Measurements from ENCODE around the gene NUDCD3.

Gene NUDCD3

DNA sequence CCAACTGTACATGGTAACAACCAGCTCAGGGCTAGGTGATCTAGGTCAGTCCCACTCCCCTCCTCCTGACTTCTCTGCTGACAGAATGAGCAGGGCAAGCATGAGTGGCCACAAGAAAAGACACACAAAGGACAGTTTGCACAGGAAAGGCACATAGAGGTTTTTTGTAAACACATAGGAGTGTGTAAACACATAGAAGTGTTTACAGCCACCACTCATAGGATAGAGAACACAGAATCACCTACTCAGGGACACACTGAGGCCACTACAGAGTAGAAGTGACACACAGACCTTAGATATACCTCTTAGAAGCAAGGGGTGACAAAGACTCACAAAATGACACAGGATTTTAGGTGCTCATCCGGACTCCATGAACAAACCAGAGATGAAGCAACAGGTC, 19.0 kb downstream of the NUDCD3 start:
- Histone ChIP-seq H3K4me3 (ENCODE audit: low read length) (no peak overlapping the region), H3K4me1 (ENCODE audit: control insufficient read depth, low read length) (peaks cover 74% of the 10 kb centered on the region), H3K9me3 (ENCODE audit: control insufficient read depth, insufficient read depth, low read length) (no peaks in the 10 kb centered on the region), H3K27me3 (ENCODE audit: control insufficient read depth, low read length) (no peaks in the 10 kb centered on the region), H3K36me3 (ENCODE audit: control insufficient read depth, low read length) (peaks cover 94% of the 10 kb centered on the region), H3K9me2 (replicated peaks; ENCODE audit: control insufficient read depth, low read length) (no peaks in the 10 kb centered on the region), H3F3A (ENCODE audit: control insufficient read depth, insufficient read depth) (peaks cover 7% of the 10 kb centered on the region; the same call in 1 of the 2 replicates), H4K20me1 (ENCODE audit: control insufficient read depth, insufficient read depth, low read depth, low read length) (peaks cover 4% of the 10 kb centered on the region; the same call in 1 of the 2 replicates), H3K79me2 (ENCODE audit: control insufficient read depth, low read length) (peaks cover 89% of the 10 kb centered on the region), H3K4me2 (ENCODE audit: low read length) (no peak overlapping the region), H3K27ac (ENCODE audit: low read depth, low read length) (no peak overlapping the region)
- no peak for TF ChIP-seq EZH2phosphoT487 (IDR thresholded peaks at IDR 0.05; ENCODE audit: borderline replicate concordance, low read length)
- TF ChIP-seq, protein P1, sequence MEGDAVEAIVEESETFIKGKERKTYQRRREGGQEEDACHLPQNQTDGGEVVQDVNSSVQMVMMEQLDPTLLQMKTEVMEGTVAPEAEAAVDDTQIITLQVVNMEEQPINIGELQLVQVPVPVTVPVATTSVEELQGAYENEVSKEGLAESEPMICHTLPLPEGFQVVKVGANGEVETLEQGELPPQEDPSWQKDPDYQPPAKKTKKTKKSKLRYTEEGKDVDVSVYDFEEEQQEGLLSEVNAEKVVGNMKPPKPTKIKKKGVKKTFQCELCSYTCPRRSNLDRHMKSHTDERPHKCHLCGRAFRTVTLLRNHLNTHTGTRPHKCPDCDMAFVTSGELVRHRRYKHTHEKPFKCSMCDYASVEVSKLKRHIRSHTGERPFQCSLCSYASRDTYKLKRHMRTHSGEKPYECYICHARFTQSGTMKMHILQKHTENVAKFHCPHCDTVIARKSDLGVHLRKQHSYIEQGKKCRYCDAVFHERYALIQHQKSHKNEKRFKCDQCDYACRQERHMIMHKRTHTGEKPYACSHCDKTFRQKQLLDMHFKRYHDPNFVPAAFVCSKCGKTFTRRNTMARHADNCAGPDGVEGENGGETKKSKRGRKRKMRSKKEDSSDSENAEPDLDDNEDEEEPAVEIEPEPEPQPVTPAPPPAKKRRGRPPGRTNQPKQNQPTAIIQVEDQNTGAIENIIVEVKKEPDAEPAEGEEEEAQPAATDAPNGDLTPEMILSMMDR (IDR thresholded peaks at IDR 0.05; ENCODE audit: low read depth, low read length, poor library complexity, severe bottlenecking): no peak

DNA sequence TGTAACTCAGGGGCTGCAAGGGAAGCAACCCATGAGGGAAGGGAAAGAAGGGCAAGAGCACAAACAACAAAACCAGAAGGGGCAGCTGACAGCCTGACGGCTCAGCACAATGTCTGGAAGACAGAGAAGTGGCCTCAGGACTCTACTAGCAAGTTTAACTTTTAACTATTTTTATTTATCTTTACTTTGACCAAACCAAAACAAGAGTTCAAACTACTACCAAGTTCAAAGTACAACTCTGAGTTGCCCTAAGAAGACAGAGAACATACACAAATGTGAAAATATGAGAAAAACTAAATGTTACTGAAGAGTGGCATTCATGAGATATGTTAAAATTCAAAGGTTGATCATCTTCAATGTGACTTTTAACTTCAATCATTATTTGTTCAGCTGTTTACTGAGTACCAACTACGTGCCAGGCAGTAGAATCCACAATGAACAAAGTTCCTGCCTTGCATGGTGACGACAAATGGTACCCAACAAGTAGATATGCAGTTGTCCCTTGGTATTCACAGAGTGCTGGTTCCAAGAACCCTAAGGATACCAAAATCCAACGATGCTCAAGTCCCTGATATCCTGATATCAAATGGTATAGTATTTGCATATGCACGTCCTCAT, 19.7 kb downstream of the NUDCD3 start:
- no peak overlapping the region for H3K4me2 ChIP-seq (ENCODE audit: low read length)
- H3K27ac ChIP-seq (ENCODE audit: low read depth, low read length): no peak overlapping the region
- H3K9me3 ChIP-seq (ENCODE audit: control insufficient read depth, insufficient read depth, low read length): no peaks in the 10 kb centered on the region
- H3F3A ChIP-seq (ENCODE audit: control insufficient read depth, insufficient read depth): peaks cover 7% of the 10 kb centered on the region; the same call in 1 of the 2 replicates
- peaks cover 94% of the 10 kb centered on the region for H3K36me3 ChIP-seq (ENCODE audit: control insufficient read depth, low read length)
- H3K4me1 ChIP-seq (ENCODE audit: control insufficient read depth, low read length): peaks cover 74% of the 10 kb centered on the region
- H3K9me2 ChIP-seq (replicated peaks; ENCODE audit: control insufficient read depth, low read length): no peaks in the 10 kb centered on the region
- H4K20me1 ChIP-seq (ENCODE audit: control insufficient read depth, insufficient read depth, low read depth, low read length): peaks cover 4% of the 10 kb centered on the region; the same call in 1 of the 2 replicates
- H3K27me3 ChIP-seq (ENCODE audit: control insufficient read depth, low read length): no peaks in the 10 kb centered on the region
- peaks cover 89% of the 10 kb centered on the region for H3K79me2 ChIP-seq (ENCODE audit: control insufficient read depth, low read length)
- no peak overlapping the region for H3K4me3 ChIP-seq (ENCODE audit: low read length)
- no peak for TF ChIP-seq EZH2phosphoT487 (IDR thresholded peaks at IDR 0.05; ENCODE audit: borderline replicate concordance, low read length)
- TF ChIP-seq, protein P1 (IDR thresholded peaks at IDR 0.05; ENCODE audit: low read depth, low read length, poor library complexity, severe bottlenecking): no peak

- H4K20me1 ChIP-seq (ENCODE audit: control insufficient read depth, insufficient read depth, low read depth, low read length): peaks cover 4% of the 10 kb centered on the region; the same call in 1 of the 2 replicates
- H3K9me3 ChIP-seq (ENCODE audit: control insufficient read depth, insufficient read depth, low read length): no peaks in the 10 kb centered on the region
- peaks cover 74% of the 10 kb centered on the region for H3K4me1 ChIP-seq (ENCODE audit: control insufficient read depth, low read length)
- no peak overlapping the region for H3K27ac ChIP-seq (ENCODE audit: low read depth, low read length)
- peaks cover 95% of the 10 kb centered on the region for H3K36me3 ChIP-seq (ENCODE audit: control insufficient read depth, low read length)
- no peak overlapping the region for H3K4me3 ChIP-seq (ENCODE audit: low read length)
- H3K9me2 ChIP-seq (replicated peaks; ENCODE audit: control insufficient read depth, low read length): no peaks in the 10 kb centered on the region
- H3K27me3 ChIP-seq (ENCODE audit: control insufficient read depth, low read length): no peaks in the 10 kb centered on the region
- H3K79me2 ChIP-seq (ENCODE audit: control insufficient read depth, low read length): peaks cover 90% of the 10 kb centered on the region
- no peak overlapping the region for H3K4me2 ChIP-seq (ENCODE audit: low read length)
- TF ChIP-seq EZH2phosphoT487 (IDR thresholded peaks at IDR 0.05; ENCODE audit: borderline replicate concordance, low read length): no peak
- TF ChIP-seq, protein P1 (IDR thresholded peaks at IDR 0.05; ENCODE audit: low read depth, low read length, poor library complexity, severe bottlenecking): no peak
- peaks cover 7% of the 10 kb centered on the region; the same call in 1 of the 2 replicates for H3F3A ChIP-seq (ENCODE audit: control insufficient read depth, insufficient read depth)
Measured at GRCh38 chr7:44470135-44470479, 20.4 kb downstream of the NUDCD3 start.
